SK-N-SH (cell line): ENCODE data around the gene FMOD. TPM values are rescaled to one million over a fixed set of nuclear protein-coding genes. Genes with fewer than 3 reads are reported as not detected.

Source experiments
- CTCF ChIA-PET: fragments of 300-600, 350-600 bp; formaldehyde crosslinking; extraction: SDS; loops from one replicate; lab custom pipeline; 2021; lab: Yijun Ruan, JAX
- POLR2A ChIA-PET: fragments of 350-600 bp; sonication (Branson Sonifier 250); formaldehyde crosslinking; extraction: SDS; loops from one replicate; lab custom pipeline; 2020; ENCODE audit warnings: antibody characterized with exemption, inconsistent platforms; lab: Yijun Ruan, JAX
- DNase-seq: peaks from one replicate; pipeline ENCODE4 v3.0.0; 2012
- H2AFZ ChIP-seq: fragments of 200-600 bp; sonication (generic); 2 replicates; pipeline ENCODE4 v1.8.1; 2016; ENCODE audit warnings: antibody characterized with exemption, mild to moderate bottlenecking, low read depth
- H3F3A ChIP-seq: fragments of 200-600 bp; sonication (generic); replicated peaks from 2 replicates; pipeline ENCODE3; 2016; ENCODE audit warnings: antibody characterized with exemption, mild to moderate bottlenecking; ENCODE audit not compliant: insufficient read depth
- H3K27ac ChIP-seq, 2 experiments: fragments of 200-500 bp in 1 of 2; fragments of 200-600 bp in 1 of 2; sonication (Bioruptor generic) in 1 of 2; sonication (generic), shearing (Covaris generic) in 1 of 2; 2 replicates each; pipeline versions ENCODE4 v1.5.1 to v1.6.1; 2014 to 2016; ENCODE audit warnings: low read depth in 2 of 2, inconsistent platforms in 1 of 2, low read length in 1 of 2, mild to moderate bottlenecking in 1 of 2, mixed read lengths in 1 of 2
- H3K27me3 ChIP-seq: fragments of 200-600 bp; sonication (generic), shearing (Covaris generic); 2 replicates; pipeline ENCODE4 v1.6.1; 2016; ENCODE audit warnings: mixed run types; ENCODE audit not compliant: insufficient read depth
- H3K36me3 ChIP-seq, 2 experiments: fragments of 200-500 bp in 1 of 2; fragments of 200-600 bp in 1 of 2; sonication (Bioruptor generic) in 1 of 2; sonication (generic) in 1 of 2; replicated peaks in 1 of 2; 2 replicates each; pipeline versions ENCODE3 to v1.5.1; 2014 to 2016; ENCODE audit warnings: low read length in 1 of 2, mild to moderate bottlenecking in 1 of 2; ENCODE audit not compliant: insufficient read depth in 2 of 2, control insufficient read depth in 1 of 2
- H3K4me1 ChIP-seq, 2 experiments: fragments of 200-500 bp in 1 of 2; fragments of 200-600 bp in 1 of 2; sonication (Bioruptor generic) in 1 of 2; sonication (generic), shearing (Covaris generic) in 1 of 2; 2 replicates each; pipeline versions ENCODE4 v1.5.1 to v1.6.1; 2014 to 2016; ENCODE audit warnings: low read depth in 1 of 2, low read length in 1 of 2, mixed run types in 1 of 2; ENCODE audit not compliant: insufficient read depth in 2 of 2, control insufficient read depth in 1 of 2
- H3K4me2 ChIP-seq: fragments of 200-600 bp; sonication (generic), shearing (Covaris generic); 2 replicates; pipeline ENCODE4 v1.6.1; 2017; ENCODE audit warnings: mixed run types
- H3K4me3 ChIP-seq, 2 experiments: fragments of 200-500 bp in 1 of 2; fragments of 200-600 bp in 1 of 2; sonication (Bioruptor generic) in 1 of 2; sonication (generic), shearing (Covaris generic) in 1 of 2; 2 replicates each; pipeline versions ENCODE4 v1.5.1 to v1.8.1; 2014 to 2016; ENCODE audit warnings: low read depth in 2 of 2, inconsistent platforms in 1 of 2, low read length in 1 of 2, mild to moderate bottlenecking in 1 of 2, mixed read lengths in 1 of 2, moderate library complexity in 1 of 2
- H3K79me2 ChIP-seq: fragments of 200-600 bp; sonication (generic); 2 replicates; pipeline ENCODE4 v1.8.1; 2017; ENCODE audit warnings: mild to moderate bottlenecking; ENCODE audit not compliant: insufficient read depth
- H3K9ac ChIP-seq: fragments of 200-600 bp; sonication (generic); 2 replicates; pipeline ENCODE4 v1.6.1; 2017; ENCODE audit warnings: mixed run types
- H3K9me2 ChIP-seq: fragments of 200-600 bp; sonication (generic); 2 replicates; pipeline ENCODE4 v1.6.1; 2017; ENCODE audit warnings: mixed run types
- H3K9me3 ChIP-seq: fragments of 200-600 bp; sonication (generic); 2 replicates; pipeline ENCODE4 v1.6.1; 2017; ENCODE audit warnings: mixed run types, mild to moderate bottlenecking, moderate library complexity
- H4K20me1 ChIP-seq: fragments of 200-600 bp; sonication (generic); 2 replicates; pipeline ENCODE4 v1.6.1; 2017; ENCODE audit warnings: mild to moderate bottlenecking, mixed run types; ENCODE audit not compliant: insufficient read depth
- CHD2 ChIP-seq: fragments of 150-350 bp; IDR thresholded peaks from 2 replicates; pipeline ENCODE4 v1.6.1; 2018; ENCODE audit warnings: low read length; ENCODE audit not compliant: partially characterized antibody
- EP300 ChIP-seq, 2 experiments: IDR thresholded peaks; 2 replicates each; pipeline versions ENCODE4 v1.4.0 to v1.6.1; 2012; ENCODE audit warnings: borderline replicate concordance in 1 of 2, low read depth in 1 of 2, low read length in 1 of 2
- GATA2 ChIP-seq: sonication (generic); formaldehyde crosslinking; IDR thresholded peaks from 2 replicates; pipeline ENCODE4 v1.5.0; 2020; ENCODE audit warnings: mild to moderate bottlenecking, missing genetic modification reagents
- MXI1 ChIP-seq: IDR thresholded peaks from 2 replicates; pipeline ENCODE4 v1.6.1; 2012; ENCODE audit warnings: mild to moderate bottlenecking, low read depth, low read length, improper control_type of control experiment
- RAD21 ChIP-seq: IDR thresholded peaks from 2 replicates; pipeline ENCODE4 v1.6.1; 2012; ENCODE audit warnings: mild to moderate bottlenecking, low read length
- RCOR1 ChIP-seq: fragments of 150-350 bp; IDR thresholded peaks from 2 replicates; pipeline ENCODE4 v1.6.1; 2017; ENCODE audit warnings: antibody characterized with exemption, low read length
- TEAD4 ChIP-seq: IDR thresholded peaks from 2 replicates; pipeline ENCODE4 v1.4.0; 2012; ENCODE audit warnings: mild to moderate bottlenecking, borderline replicate concordance; ENCODE audit not compliant: insufficient read depth
- YY1 ChIP-seq: IDR thresholded peaks from 2 replicates; pipeline ENCODE4 v1.4.0; 2012; ENCODE audit warnings: low read depth, mild to moderate bottlenecking
- WGBS: methylation state at CpG from one replicate; pipeline ENCODE4 v1.1.6; 2017; ENCODE audit warnings: low lambda C conversion rate; 5-methylcytosine and 5-hydroxymethylcytosine counted together
- polyA plus RNA-seq, 3 experiments: library from polyadenylated mRNA; depleted of rRNA; stranded (reverse); fragments of >200 nt; gene quantifications; 2 replicates each; pipeline ENCODE4 v1.2.3, GENCODE V29; 2012
- TF ChIP-seq, protein P1 (sequence below): fragments of 200-600 bp; sonication (generic); IDR thresholded peaks from 2 replicates; pipeline ENCODE4 v1.6.1; 2017; ENCODE audit warnings: antibody characterized with exemption, mild to moderate bottlenecking, moderate library complexity
- TF ChIP-seq, protein P2 (sequence below): IDR thresholded peaks from 2 replicates; pipeline ENCODE4 v1.4.0; 2012; ENCODE audit warnings: low read depth, borderline replicate concordance
- TF ChIP-seq, protein P3 (sequence below): IDR thresholded peaks from 2 replicates; pipeline ENCODE4 v1.4.0; 2012; ENCODE audit warnings: low read depth, borderline replicate concordance

FMOD gene
- polyA plus RNA-seq, 1 of the 3 experiments (the other 2 are of a cell fraction) = not detected

DNA sequence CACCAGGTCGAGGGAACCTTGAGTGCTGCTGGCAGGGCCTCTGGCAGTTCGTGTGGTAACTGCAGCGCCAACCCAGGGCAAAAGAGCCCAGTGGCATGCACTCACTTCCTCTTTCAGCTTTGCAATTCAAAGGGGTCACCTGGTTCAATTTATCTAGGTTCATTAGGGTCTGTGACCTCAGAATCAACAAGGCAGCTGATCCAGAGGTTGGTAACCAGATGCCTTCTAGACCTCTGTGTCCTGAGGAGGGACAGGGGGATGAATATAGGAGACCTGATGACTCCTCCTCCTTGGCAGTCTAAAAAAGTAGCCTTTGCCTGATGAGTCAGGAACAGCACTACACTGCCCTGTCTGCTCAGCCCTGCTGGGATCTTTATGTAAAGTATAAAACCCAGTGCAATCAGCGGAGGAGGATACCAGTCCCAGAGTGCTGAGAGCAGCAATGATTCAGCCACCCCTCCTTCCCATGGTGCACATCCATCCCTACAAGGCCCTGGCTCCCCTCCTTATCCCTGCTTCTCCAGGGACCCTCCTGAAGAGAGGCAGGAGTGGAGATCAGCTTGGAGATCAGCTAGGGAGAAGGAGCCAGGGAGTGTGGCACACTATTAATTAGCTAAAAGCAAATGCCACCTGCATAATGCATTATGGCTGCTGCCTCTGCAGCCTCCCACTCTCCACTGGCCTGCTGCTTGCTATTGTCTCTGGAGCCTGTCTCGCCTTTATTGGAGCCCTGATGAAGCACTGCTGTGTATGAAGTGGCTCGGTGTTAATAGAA lies 11.2 kb upstream of the FMOD start:
- Histone ChIP-seq H2AFZ (no peak overlapping the region), H3K9me3 (no peaks in the 10 kb centered on the region), H3F3A (no peaks in the 10 kb centered on the region), H3K9ac (no peak overlapping the region), H3K4me1 (peaks cover 0 to 48% of the 10 kb centered on the region in 2 experiments; a peak in 2 of 4 replicates), H3K4me3 (no peak overlapping the region), H3K9me2 (no peaks in the 10 kb centered on the region), H3K27me3 (peaks cover 41% of the 10 kb centered on the region; the same call in 1 of the 2 replicates), H4K20me1 (no peaks in the 10 kb centered on the region), H3K27ac (peak overlapping the region in 1 of 2 experiments; percentile 97; a peak in 2 of 4 replicates), H3K79me2 (no peaks in the 10 kb centered on the region), H3K4me2 (no peak overlapping the region), H3K36me3 (no peaks in the 10 kb centered on the region)
- TF ChIP-seq YY1 = no peak
- TF ChIP-seq EP300 (IDR thresholded peaks at IDR 0.05; ENCODE audit: borderline replicate concordance in 1 of 2, low read depth in 1 of 2, low read length in 1 of 2) = no peak
- TF ChIP-seq RAD21 = no peak
- TF ChIP-seq GATA2 = 0 out of 2 replicates have a peak, but pooled peaks have one; percentile 14
- TF ChIP-seq, protein P1, sequence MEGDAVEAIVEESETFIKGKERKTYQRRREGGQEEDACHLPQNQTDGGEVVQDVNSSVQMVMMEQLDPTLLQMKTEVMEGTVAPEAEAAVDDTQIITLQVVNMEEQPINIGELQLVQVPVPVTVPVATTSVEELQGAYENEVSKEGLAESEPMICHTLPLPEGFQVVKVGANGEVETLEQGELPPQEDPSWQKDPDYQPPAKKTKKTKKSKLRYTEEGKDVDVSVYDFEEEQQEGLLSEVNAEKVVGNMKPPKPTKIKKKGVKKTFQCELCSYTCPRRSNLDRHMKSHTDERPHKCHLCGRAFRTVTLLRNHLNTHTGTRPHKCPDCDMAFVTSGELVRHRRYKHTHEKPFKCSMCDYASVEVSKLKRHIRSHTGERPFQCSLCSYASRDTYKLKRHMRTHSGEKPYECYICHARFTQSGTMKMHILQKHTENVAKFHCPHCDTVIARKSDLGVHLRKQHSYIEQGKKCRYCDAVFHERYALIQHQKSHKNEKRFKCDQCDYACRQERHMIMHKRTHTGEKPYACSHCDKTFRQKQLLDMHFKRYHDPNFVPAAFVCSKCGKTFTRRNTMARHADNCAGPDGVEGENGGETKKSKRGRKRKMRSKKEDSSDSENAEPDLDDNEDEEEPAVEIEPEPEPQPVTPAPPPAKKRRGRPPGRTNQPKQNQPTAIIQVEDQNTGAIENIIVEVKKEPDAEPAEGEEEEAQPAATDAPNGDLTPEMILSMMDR = no peak
- ChIA-PET CTCF (interaction anchor here (0.8 to 11.8 kb wide), 5 partner anchors 13 to 126 kb away, joined by 3 to 157 read pairs (median 5); no protein-coding TSS in a partner anchor), POLR2A (no interaction called here)
- no peak for DNase-seq
- 45% methylated on average over 6 of the region's 6 CpGs for WGBS

DNA sequence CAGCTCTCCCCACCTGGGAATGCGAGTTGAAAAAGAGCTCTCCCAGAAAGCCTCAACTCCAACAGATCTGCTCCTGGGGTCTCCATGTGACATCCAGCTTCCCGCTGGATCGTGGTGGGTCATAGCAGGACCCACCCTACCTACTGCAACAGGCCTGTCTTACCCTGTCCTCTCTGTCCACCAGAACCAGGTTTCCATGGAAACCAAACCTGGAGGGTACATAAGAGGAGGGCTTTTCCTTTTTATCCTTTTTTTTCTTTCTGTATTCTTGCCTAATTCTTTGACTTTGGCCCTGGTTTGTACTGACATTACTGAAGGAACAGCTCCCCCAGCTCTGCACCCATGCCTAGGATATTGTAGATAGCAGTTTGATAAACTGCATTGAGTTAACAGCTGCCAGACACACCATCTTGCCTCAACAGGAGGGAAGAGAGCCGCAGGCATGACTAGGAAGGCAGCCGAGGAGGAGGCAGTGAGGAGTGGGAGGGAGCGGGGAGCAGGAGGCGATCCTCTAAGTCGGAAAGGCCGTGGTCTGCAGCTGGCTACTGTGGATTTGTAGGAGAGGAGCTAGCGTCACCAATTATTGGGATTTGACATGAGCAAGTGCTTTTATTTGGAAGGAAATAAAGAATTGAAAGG lies 9.7 kb upstream of the FMOD start:
- 42% methylated on average over 7 of the region's 10 CpGs for WGBS
- ChIA-PET POLR2A (no interaction called here), CTCF (interaction anchor here (1.5 to 11.8 kb wide), 5 partner anchors 21 to 127 kb away, joined by 5 to 157 read pairs (median 13); no protein-coding TSS in a partner anchor)
- no peak overlapping the region for H3K4me3 ChIP-seq
- peak; percentile 52 for DNase-seq
- H3K9me3 ChIP-seq = no peaks in the 10 kb centered on the region
- peak; percentile 35 for TF ChIP-seq CHD2
- TF ChIP-seq RAD21 = 0 out of 2 replicates have a peak, but pooled peaks have one; percentile 8
- TF ChIP-seq RCOR1 = peak; percentile 5; the same call in 1 of the 2 replicates
- TF ChIP-seq, protein P2, sequence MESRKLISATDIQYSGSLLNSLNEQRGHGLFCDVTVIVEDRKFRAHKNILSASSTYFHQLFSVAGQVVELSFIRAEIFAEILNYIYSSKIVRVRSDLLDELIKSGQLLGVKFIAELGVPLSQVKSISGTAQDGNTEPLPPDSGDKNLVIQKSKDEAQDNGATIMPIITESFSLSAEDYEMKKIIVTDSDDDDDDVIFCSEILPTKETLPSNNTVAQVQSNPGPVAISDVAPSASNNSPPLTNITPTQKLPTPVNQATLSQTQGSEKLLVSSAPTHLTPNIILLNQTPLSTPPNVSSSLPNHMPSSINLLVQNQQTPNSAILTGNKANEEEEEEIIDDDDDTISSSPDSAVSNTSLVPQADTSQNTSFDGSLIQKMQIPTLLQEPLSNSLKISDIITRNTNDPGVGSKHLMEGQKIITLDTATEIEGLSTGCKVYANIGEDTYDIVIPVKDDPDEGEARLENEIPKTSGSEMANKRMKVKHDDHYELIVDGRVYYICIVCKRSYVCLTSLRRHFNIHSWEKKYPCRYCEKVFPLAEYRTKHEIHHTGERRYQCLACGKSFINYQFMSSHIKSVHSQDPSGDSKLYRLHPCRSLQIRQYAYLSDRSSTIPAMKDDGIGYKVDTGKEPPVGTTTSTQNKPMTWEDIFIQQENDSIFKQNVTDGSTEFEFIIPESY = no peak
- TF ChIP-seq TEAD4 = no peak
- TF ChIP-seq EP300 (IDR thresholded peaks at IDR 0.05; ENCODE audit: borderline replicate concordance in 1 of 2, low read depth in 1 of 2, low read length in 1 of 2) = peak in 1 of 2 experiments; percentile 49; a peak in 1 of 4 replicates
- peak; percentile 44; the same call in 1 of the 2 replicates for TF ChIP-seq MXI1
- TF ChIP-seq, protein P3, sequence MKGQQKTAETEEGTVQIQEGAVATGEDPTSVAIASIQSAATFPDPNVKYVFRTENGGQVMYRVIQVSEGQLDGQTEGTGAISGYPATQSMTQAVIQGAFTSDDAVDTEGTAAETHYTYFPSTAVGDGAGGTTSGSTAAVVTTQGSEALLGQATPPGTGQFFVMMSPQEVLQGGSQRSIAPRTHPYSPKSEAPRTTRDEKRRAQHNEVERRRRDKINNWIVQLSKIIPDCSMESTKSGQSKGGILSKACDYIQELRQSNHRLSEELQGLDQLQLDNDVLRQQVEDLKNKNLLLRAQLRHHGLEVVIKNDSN = no peak
- peak; percentile 79 for TF ChIP-seq GATA2
- H3K27me3 ChIP-seq = peaks cover 42% of the 10 kb centered on the region; the same call in 1 of the 2 replicates
- H3K4me2 ChIP-seq = no peak overlapping the region
- no peak overlapping the region for H2AFZ ChIP-seq
- H3K27ac ChIP-seq = peak overlapping the region in 1 of 2 experiments; percentile 97; a peak in 2 of 4 replicates
- H4K20me1 ChIP-seq = no peaks in the 10 kb centered on the region
- no peaks in the 10 kb centered on the region for H3K36me3 ChIP-seq
- peaks cover 0 to 44% of the 10 kb centered on the region in 2 experiments; a peak in 2 of 4 replicates for H3K4me1 ChIP-seq
- H3F3A ChIP-seq = no peaks in the 10 kb centered on the region
- no peaks in the 10 kb centered on the region for H3K79me2 ChIP-seq
- H3K9ac ChIP-seq = no peak overlapping the region
- no peaks in the 10 kb centered on the region for H3K9me2 ChIP-seq
